OCI-LY7 (cell line): ENCODE measurements around the gene KCNC2.

ENCODE experiments used
- EZH2phosphoT487 ChIP-seq: fragments of 200-600 bp; sonication (generic); IDR thresholded peaks from 2 replicates; pipeline ENCODE4 v1.6.1; 2018; ENCODE audit warnings: low read depth, borderline replicate concordance, mild to moderate bottlenecking, mixed run types, antibody characterized with exemption, low read length, moderate library complexity, mixed read lengths
- TF ChIP-seq, protein P1 (sequence below): fragments of 200-600 bp; sonication (generic); conservative IDR thresholded peaks from 2 replicates; pipeline ENCODE4 v1.5.1; 2014; ENCODE audit warnings: mild to moderate bottlenecking, antibody characterized with exemption, low read length, moderate library complexity, mixed read lengths

DNA sequence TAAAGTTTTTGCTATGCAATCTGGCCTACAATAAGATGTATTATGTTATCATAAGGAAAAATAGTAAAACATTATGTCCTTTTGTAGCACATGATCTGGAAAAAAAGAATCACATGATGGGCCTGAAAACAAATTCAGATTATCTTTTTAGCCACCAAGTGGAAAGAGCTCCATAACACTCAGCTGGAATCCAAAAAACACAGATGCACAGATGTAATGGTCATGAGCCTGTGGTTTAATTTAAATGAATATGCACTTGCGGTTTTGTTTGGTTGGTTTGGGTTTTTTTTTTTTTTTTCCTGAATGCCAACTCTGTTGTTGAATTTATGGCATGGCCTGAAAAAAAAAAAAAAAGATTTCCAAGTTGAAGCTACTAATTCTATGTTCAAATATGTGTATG is 4.1 kb downstream of the KCNC2 start:
- TF ChIP-seq, protein P1, sequence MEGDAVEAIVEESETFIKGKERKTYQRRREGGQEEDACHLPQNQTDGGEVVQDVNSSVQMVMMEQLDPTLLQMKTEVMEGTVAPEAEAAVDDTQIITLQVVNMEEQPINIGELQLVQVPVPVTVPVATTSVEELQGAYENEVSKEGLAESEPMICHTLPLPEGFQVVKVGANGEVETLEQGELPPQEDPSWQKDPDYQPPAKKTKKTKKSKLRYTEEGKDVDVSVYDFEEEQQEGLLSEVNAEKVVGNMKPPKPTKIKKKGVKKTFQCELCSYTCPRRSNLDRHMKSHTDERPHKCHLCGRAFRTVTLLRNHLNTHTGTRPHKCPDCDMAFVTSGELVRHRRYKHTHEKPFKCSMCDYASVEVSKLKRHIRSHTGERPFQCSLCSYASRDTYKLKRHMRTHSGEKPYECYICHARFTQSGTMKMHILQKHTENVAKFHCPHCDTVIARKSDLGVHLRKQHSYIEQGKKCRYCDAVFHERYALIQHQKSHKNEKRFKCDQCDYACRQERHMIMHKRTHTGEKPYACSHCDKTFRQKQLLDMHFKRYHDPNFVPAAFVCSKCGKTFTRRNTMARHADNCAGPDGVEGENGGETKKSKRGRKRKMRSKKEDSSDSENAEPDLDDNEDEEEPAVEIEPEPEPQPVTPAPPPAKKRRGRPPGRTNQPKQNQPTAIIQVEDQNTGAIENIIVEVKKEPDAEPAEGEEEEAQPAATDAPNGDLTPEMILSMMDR = no peak
- no peak for TF ChIP-seq EZH2phosphoT487
